Measurements from ENCODE around the gene PPP4R1.

The PPP4R1 gene

DNA sequence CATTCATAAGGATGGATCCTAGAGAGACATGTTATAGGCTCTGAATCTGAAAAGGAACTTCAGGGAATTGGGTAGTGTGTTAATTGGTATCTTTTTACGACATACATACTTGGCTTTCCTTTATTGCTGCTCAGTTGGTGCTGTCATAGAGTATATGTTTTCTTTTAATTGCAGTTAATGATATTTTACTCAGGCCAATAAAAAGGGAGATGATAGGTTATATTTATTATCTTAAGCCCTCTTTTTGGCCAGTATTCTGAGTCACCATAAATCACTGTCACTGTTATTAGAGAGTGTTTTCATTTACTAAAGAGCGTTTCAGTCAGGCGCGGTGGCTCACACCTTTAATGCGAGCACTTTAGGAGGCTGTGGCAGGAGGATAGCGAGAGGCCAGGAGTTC lies 91.4 kb downstream of the PPP4R1 start:
- Histone ChIP-seq H3K4me3 (ENCODE audit: insufficient read length, low read depth) (no peak overlapping the region), H3K9ac (ENCODE audit: insufficient read length, low read depth) (no peak overlapping the region), H3K4me1 (ENCODE audit: insufficient read depth, insufficient read length) (no peaks in the 10 kb centered on the region), H3K9me3 (ENCODE audit: insufficient read depth, low read length) (peaks cover 5% of the 10 kb centered on the region; the same call in 1 of the 2 replicates), H3K36me3 (ENCODE audit: insufficient read depth, insufficient read length, low read length) (peaks cover 27% of the 10 kb centered on the region), H3K27me3 (ENCODE audit: insufficient read depth, insufficient read length) (no peaks in the 10 kb centered on the region)
- no peak for DNase-seq (ENCODE audit: low read depth, low spot score)
- no peak for TF ChIP-seq YY1 (IDR thresholded peaks at IDR 0.05; ENCODE audit: insufficient read depth, insufficient read length)
- TF ChIP-seq ZNF274 (IDR thresholded peaks at IDR 0.05; ENCODE audit: low read depth, low read length) = no peak
- TF ChIP-seq SUZ12 (IDR thresholded peaks at IDR 0.05; ENCODE audit: extremely low read depth, insufficient read depth, insufficient read length) = no peak

- peaks cover 33% of the 10 kb centered on the region for H3K36me3 ChIP-seq (ENCODE audit: insufficient read depth, insufficient read length, low read length)
- no peak for DNase-seq (ENCODE audit: low read depth, low spot score)
- H3K27me3 ChIP-seq (ENCODE audit: insufficient read depth, insufficient read length) = no peaks in the 10 kb centered on the region
- no peaks in the 10 kb centered on the region for H3K9me3 ChIP-seq (ENCODE audit: insufficient read depth, low read length)
- no peak for TF ChIP-seq YY1 (IDR thresholded peaks at IDR 0.05; ENCODE audit: insufficient read depth, insufficient read length)
- no peak for TF ChIP-seq SUZ12 (IDR thresholded peaks at IDR 0.05; ENCODE audit: extremely low read depth, insufficient read depth, insufficient read length)
- no peak for TF ChIP-seq ZNF274 (IDR thresholded peaks at IDR 0.05; ENCODE audit: low read depth, low read length)
- no peaks in the 10 kb centered on the region for H3K4me1 ChIP-seq (ENCODE audit: insufficient read depth, insufficient read length)
- no peak overlapping the region for H3K9ac ChIP-seq (ENCODE audit: insufficient read length, low read depth)
- no peak overlapping the region for H3K4me3 ChIP-seq (ENCODE audit: insufficient read length, low read depth)
Measured at GRCh38 chr18:9521770-9522169, 92.6 kb downstream of the PPP4R1 start.

- H3K4me3 ChIP-seq (ENCODE audit: insufficient read length, low read depth) = no peak overlapping the region
- no peaks in the 10 kb centered on the region for H3K27me3 ChIP-seq (ENCODE audit: insufficient read depth, insufficient read length)
- H3K4me1 ChIP-seq (ENCODE audit: insufficient read depth, insufficient read length) = no peaks in the 10 kb centered on the region
- H3K9me3 ChIP-seq (ENCODE audit: insufficient read depth, low read length) = no peaks in the 10 kb centered on the region
- DNase-seq (ENCODE audit: low read depth, low spot score) = no peak
- no peak overlapping the region for H3K9ac ChIP-seq (ENCODE audit: insufficient read length, low read depth)
- TF ChIP-seq SUZ12 (IDR thresholded peaks at IDR 0.05; ENCODE audit: extremely low read depth, insufficient read depth, insufficient read length) = no peak
- TF ChIP-seq YY1 (IDR thresholded peaks at IDR 0.05; ENCODE audit: insufficient read depth, insufficient read length) = no peak
- TF ChIP-seq ZNF274 (IDR thresholded peaks at IDR 0.05; ENCODE audit: low read depth, low read length) = no peak
- H3K36me3 ChIP-seq (ENCODE audit: insufficient read depth, insufficient read length, low read length) = peaks cover 27% of the 10 kb centered on the region
Measured at GRCh38 chr18:9520666-9521065, 93.7 kb downstream of the PPP4R1 start.

DNA sequence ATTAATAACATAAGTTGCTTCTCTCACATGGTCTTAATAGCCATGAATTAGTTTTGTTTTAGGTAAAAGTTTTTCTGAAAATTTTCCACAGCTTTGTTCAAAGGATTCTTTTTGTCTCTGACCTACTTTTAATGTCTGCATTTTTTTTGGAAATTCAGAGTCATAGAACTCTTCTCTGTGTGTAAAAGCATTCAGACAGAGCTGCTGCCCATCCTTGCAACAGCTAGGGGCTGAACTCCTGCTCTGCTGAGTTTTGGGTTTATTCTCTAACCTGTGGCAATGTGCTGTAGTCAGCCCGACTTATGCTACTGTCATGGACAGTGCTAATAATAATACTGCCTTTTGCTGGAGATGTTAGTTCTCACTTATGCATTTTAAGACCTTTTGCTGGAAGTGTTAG lies 95.0 kb downstream of the PPP4R1 start:
- H3K27me3 ChIP-seq (ENCODE audit: insufficient read depth, insufficient read length) = no peaks in the 10 kb centered on the region
- no peak for DNase-seq (ENCODE audit: low read depth, low spot score)
- no peaks in the 10 kb centered on the region for H3K9me3 ChIP-seq (ENCODE audit: insufficient read depth, low read length)
- H3K4me3 ChIP-seq (ENCODE audit: insufficient read length, low read depth) = no peak overlapping the region
- H3K9ac ChIP-seq (ENCODE audit: insufficient read length, low read depth) = no peak overlapping the region
- H3K4me1 ChIP-seq (ENCODE audit: insufficient read depth, insufficient read length) = no peaks in the 10 kb centered on the region
- H3K36me3 ChIP-seq (ENCODE audit: insufficient read depth, insufficient read length, low read length) = peaks cover 22% of the 10 kb centered on the region
- TF ChIP-seq SUZ12 (IDR thresholded peaks at IDR 0.05; ENCODE audit: extremely low read depth, insufficient read depth, insufficient read length) (no peak), ZNF274 (IDR thresholded peaks at IDR 0.05; ENCODE audit: low read depth, low read length) (no peak), YY1 (IDR thresholded peaks at IDR 0.05; ENCODE audit: insufficient read depth, insufficient read length) (no peak)

DNA sequence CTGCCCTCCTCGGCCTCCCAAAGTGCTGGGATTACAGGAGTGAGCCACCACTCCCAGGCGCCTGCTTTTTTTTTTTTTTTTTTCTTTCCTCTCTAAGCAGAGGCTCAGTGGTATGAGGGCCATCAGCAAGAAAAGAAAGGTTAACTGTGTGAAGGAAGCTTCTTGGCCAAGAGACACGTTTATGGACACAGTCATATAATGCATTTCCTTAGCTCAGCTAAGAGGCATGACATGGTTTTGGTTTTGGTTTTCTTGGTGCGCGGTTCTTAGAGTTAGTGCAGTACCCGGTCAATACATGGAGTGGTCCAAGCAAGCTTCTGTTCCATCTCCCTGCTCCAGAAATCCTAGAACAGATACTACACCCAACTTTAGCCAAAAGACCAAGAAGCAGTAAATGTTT lies 96.5 kb downstream of the PPP4R1 start:
- no peak overlapping the region for H3K4me3 ChIP-seq (ENCODE audit: insufficient read length, low read depth)

GRCh38 chr18:9516437-9517064 lies 97.8 kb downstream of the PPP4R1 start:
- H3K27me3 ChIP-seq (ENCODE audit: insufficient read depth, insufficient read length) = no peaks in the 10 kb centered on the region
- no peaks in the 10 kb centered on the region for H3K9me3 ChIP-seq (ENCODE audit: insufficient read depth, low read length)
- no peak for DNase-seq (ENCODE audit: low read depth, low spot score)
- H3K9ac ChIP-seq (ENCODE audit: insufficient read length, low read depth) = no peak overlapping the region
- no peak for TF ChIP-seq YY1 (IDR thresholded peaks at IDR 0.05; ENCODE audit: insufficient read depth, insufficient read length)
- TF ChIP-seq SUZ12 (IDR thresholded peaks at IDR 0.05; ENCODE audit: extremely low read depth, insufficient read depth, insufficient read length) = no peak
- no peak for TF ChIP-seq ZNF274 (IDR thresholded peaks at IDR 0.05; ENCODE audit: low read depth, low read length)
- H3K4me3 ChIP-seq (ENCODE audit: insufficient read length, low read depth) = no peak overlapping the region
- peaks cover 11% of the 10 kb centered on the region for H3K36me3 ChIP-seq (ENCODE audit: insufficient read depth, insufficient read length, low read length)
- no peaks in the 10 kb centered on the region for H3K4me1 ChIP-seq (ENCODE audit: insufficient read depth, insufficient read length)

More for the DNA sequence above, 96.5 kb downstream of the PPP4R1 start:
- H3K27me3 ChIP-seq (ENCODE audit: insufficient read depth, insufficient read length) = no peaks in the 10 kb centered on the region
- DNase-seq (ENCODE audit: low read depth, low spot score) = no peak
- no peaks in the 10 kb centered on the region for H3K4me1 ChIP-seq (ENCODE audit: insufficient read depth, insufficient read length)
- no peaks in the 10 kb centered on the region for H3K9me3 ChIP-seq (ENCODE audit: insufficient read depth, low read length)
- peaks cover 19% of the 10 kb centered on the region for H3K36me3 ChIP-seq (ENCODE audit: insufficient read depth, insufficient read length, low read length)
- H3K9ac ChIP-seq (ENCODE audit: insufficient read length, low read depth) = no peak overlapping the region
- TF ChIP-seq SUZ12 (IDR thresholded peaks at IDR 0.05; ENCODE audit: extremely low read depth, insufficient read depth, insufficient read length) = no peak
- TF ChIP-seq YY1 (IDR thresholded peaks at IDR 0.05; ENCODE audit: insufficient read depth, insufficient read length) = no peak
- TF ChIP-seq ZNF274 (IDR thresholded peaks at IDR 0.05; ENCODE audit: low read depth, low read length) = no peak

DNA sequence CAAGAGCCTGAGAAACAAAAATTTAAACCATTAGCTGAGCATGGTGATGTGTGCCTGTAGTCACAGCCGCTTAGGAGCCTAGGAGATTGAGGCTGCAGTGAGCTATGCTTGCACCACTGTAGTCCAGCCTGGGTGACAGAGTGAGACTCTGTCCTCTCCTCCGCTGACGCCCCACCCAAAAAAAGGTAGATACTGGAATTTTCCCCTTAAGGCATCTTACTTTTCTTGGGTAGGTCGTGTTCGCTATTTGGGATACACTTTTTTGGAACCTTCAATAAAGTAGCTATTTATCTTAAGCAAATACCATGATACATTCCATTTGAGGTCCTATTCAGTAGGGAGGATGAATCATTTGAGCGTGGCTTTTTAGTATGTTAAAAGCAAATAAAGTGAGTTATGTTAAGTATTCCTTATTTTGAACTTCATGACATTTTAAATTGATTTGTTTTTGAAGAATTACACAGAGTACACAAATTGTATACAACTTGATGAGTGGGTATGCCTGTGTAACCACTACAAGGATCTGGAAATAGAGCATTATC lies 100.3 kb downstream of the PPP4R1 start:
- DNase-seq (ENCODE audit: low read depth, low spot score) = no peak

More for the DNA sequence above, 100.3 kb downstream of the PPP4R1 start:
- H3K36me3 ChIP-seq (ENCODE audit: insufficient read depth, insufficient read length, low read length) = peaks cover 11% of the 10 kb centered on the region
- no peak overlapping the region for H3K4me3 ChIP-seq (ENCODE audit: insufficient read length, low read depth)
- H3K9ac ChIP-seq (ENCODE audit: insufficient read length, low read depth) = no peak overlapping the region
- no peaks in the 10 kb centered on the region for H3K27me3 ChIP-seq (ENCODE audit: insufficient read depth, insufficient read length)
- TF ChIP-seq SUZ12 (IDR thresholded peaks at IDR 0.05; ENCODE audit: extremely low read depth, insufficient read depth, insufficient read length) (no peak), YY1 (IDR thresholded peaks at IDR 0.05; ENCODE audit: insufficient read depth, insufficient read length) (no peak), ZNF274 (IDR thresholded peaks at IDR 0.05; ENCODE audit: low read depth, low read length) (no peak)
- no peaks in the 10 kb centered on the region for H3K9me3 ChIP-seq (ENCODE audit: insufficient read depth, low read length)
- no peaks in the 10 kb centered on the region for H3K4me1 ChIP-seq (ENCODE audit: insufficient read depth, insufficient read length)
